ENCODE measurements around the gene EGR1.

DNA sequence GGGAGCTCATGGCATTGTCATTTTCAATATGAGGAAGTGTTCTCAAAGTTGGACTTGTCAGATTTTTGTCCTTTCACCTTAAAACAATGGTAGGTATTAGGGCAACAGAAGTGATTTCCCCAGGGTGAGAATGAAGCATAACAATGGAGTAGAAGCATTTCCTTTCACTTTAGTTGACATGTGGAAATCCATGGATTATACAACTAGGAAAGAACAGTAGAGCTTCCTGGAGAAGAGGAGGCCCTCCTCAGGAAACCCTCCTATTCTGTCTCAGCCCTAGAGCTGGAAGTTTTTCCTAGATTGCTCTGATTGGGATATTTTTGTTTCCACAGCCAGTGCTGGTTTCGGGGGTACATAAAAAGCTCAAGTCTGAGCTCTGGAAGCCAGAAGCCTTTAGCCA, 40.2 kb upstream of the EGR1 start:
- TF ChIP-seq EZH2 (IDR thresholded peaks at IDR 0.05; ENCODE audit: borderline replicate concordance, low read length), result no peak
- TF ChIP-seq, protein P1, sequence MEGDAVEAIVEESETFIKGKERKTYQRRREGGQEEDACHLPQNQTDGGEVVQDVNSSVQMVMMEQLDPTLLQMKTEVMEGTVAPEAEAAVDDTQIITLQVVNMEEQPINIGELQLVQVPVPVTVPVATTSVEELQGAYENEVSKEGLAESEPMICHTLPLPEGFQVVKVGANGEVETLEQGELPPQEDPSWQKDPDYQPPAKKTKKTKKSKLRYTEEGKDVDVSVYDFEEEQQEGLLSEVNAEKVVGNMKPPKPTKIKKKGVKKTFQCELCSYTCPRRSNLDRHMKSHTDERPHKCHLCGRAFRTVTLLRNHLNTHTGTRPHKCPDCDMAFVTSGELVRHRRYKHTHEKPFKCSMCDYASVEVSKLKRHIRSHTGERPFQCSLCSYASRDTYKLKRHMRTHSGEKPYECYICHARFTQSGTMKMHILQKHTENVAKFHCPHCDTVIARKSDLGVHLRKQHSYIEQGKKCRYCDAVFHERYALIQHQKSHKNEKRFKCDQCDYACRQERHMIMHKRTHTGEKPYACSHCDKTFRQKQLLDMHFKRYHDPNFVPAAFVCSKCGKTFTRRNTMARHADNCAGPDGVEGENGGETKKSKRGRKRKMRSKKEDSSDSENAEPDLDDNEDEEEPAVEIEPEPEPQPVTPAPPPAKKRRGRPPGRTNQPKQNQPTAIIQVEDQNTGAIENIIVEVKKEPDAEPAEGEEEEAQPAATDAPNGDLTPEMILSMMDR (conservative IDR thresholded peaks at IDR 0.05 in 1 of 2, IDR thresholded peaks at IDR 0.05 in 1 of 2; ENCODE audit: extremely low read depth in 1 of 2, insufficient read depth in 1 of 2, low read depth in 1 of 2, low read length in 2 of 2), result no peak
